GM19452 (cell line): ENCODE results near the gene ENOX2.

Experiments used
- ATAC-seq: cut with Tn5 transposase; IDR thresholded peaks from one replicate; pipeline ENCODE4 v1.9.1; 2021; ENCODE audit not compliant: unreplicated experiment

Gene ENOX2

DNA sequence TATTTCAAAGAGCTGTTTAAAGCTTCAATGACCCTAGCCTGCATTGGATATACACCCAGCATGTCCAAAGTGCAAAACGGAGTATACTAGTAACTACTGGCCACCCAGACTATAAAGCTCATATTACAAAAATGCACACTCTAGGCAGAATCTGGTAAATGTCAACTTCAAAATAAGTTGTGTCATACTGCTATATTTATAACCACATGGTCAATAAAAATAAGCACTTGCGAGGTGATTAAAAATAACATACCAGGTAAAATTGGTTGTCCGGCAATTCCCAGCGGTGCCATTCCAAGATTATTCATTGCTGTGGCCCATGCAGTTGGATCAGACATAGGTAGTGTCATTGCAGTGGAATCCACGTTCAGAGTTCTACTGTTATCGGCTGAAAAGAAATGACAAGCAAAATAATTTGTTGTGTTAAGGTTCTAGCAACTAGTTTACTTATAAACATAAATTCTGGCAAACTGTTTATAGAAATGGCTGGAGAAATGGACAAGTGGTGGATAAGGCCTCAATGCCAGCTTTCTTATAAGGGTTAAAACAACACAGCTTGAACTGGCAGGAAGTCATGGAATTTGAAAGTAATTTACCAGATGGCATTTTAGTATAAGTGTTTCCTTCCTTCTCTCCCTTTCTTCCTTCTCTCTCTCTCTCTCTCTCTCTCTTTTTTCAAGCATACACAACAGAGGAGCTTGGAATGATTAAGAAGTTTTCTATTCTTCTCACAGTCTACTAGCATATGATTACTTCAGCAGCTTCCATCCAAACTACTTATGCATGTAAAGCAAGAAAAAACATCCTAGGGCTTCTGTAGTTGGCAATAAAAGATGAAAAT, 199.9 kb downstream of the ENOX2 start:
- no peak for ATAC-seq

DNA sequence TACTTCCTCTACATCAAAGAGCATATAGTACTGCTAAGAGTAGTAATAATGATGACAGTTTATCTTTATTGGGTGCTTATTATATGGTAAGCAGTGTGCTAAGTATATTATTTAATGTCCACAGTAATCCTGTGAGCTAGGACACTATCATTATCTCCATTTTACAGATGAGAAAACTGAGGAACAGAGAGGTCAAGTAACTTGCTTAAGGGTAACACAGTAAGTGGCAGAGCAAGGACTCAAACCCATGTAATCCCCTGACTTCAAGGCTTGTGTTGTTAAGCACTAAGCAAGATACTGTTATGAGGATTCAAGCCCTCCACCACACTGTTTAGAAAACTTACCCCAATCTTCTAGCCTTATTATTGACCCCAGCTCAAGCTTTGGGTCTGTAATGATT, 202.4 kb downstream of the ENOX2 start:
- ATAC-seq: no peak

DNA sequence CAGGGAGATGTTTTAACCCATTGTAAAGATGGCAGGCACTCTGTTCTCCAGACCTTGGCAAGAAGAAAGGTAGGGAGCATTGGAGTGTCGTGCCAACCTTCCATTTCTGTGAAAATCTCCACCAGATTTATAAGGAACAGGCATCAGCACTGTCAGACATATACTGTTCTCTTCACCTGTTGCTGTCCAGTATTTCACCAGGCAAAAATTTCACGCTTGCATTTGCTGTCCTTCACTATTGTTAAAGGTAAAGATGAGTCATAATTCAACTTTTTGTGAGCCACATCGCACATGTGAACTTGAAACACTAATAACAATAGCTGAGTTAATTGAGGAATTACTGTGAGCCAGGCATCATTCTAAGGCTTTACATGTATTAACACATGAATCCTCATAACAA, 203.4 kb downstream of the ENOX2 start:
- ATAC-seq: no peak

DNA sequence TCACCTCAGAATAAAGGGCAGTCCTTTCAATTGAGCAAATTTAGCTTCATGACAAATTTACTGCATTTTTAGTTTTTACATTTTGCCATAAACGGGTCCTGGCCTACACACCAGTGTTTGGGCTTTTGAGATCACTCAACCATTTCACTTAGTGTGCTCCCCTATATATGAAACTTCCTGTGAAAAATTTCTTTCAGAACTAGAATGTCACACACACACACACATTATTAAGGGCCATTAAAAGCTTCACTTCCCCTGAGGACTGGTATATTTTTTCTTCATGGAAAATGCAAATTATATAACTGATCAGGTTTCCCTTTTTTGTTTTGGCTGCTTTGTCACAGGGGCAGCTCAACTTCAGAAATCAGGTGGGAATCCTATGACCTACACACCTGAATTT, 206.5 kb downstream of the ENOX2 start:
- ATAC-seq: no peak

- ATAC-seq: no peak
Measured at GRCh38 chrX:130695931-130696330, 207.1 kb downstream of the ENOX2 start.

DNA sequence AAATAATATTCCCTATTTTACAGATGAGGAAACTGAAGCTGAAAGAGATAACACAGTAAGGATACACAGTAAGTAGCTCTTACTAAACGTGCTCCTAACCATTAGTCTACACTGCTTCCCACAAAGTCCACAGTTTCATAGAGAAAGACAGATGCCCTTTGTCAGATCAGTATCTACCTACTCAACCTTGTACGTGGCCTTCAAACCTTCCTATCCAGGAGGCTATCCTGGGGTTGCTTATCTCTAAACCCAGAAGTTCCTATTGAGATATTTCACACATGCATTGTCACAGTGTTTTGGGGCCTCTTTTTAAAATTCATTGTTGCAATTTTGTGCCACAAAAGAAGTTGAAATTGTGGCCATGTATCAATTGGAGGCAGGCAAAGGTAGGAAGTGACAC, 208.0 kb downstream of the ENOX2 start:
- no peak for ATAC-seq

GRCh38 chrX:130691576-130691975, 211.4 kb downstream of the ENOX2 start:
- no peak for ATAC-seq

DNA sequence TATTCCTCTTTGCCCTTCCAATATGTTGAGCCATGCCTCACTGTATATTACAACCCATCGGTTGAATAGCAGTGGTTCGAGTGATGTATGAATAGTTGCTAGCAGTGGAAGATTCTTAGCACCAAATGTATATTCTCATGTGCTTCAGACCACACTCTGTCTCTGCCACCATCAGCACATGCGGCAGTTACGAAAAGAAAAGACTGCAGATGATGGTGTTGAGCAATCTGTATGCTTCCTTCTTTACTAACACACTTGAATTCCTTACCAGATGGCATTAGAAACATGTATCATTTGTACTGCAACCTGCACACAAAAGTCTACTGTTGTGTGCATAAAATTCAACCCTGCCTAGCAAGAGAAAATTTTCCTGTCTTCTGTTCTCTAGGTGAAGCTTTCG, 214.6 kb downstream of the ENOX2 start:
- no peak for ATAC-seq

GRCh38 chrX:130682990-130683389, 220.0 kb downstream of the ENOX2 start:
- no peak for ATAC-seq

GRCh38 chrX:130680164-130681035, 222.6 kb downstream of the ENOX2 start:
- no peak for ATAC-seq

- no peak for ATAC-seq
Measured at GRCh38 chrX:130676861-130677260, 226.1 kb downstream of the ENOX2 start.

GRCh38 chrX:130672214-130672613, 230.8 kb downstream of the ENOX2 start:
- ATAC-seq: no peak

DNA sequence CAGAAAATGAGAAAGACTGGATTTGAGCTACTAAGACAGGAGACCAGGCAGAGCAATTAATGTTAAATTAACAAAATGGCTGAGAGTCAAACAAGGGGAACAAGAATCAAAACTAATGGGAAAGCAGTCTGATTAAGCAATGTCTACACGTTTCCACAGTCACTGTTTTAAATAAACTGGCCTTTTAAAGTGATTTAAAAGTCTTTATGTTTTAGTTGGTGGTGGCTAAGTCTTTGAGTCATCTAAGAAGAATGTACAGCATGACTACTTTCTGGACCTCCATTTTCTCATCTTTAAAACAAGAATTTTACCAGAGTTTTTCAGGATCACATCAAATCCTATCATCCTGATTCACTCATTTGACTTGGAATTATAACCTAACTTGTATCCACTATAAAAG, 233.8 kb downstream of the ENOX2 start:
- ATAC-seq: no peak

DNA sequence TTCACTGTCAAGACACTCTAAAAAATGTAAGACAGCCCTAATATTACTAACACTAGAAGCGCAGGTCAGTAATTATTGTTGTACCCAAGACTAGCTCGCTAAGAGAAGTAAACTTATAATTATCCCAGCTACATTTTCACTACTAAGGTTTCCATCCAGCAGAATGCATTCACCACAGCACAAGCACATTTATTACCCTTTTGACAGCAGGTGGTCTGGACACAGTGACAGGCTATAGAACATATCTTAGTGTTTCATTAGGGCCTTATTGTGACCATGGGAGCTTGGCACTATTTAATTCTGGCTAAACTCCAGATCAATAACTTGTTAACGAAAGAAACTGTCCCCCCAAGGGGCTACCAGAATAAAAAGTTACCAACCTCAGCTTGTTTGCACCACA, 237.7 kb downstream of the ENOX2 start:
- no peak for ATAC-seq

DNA sequence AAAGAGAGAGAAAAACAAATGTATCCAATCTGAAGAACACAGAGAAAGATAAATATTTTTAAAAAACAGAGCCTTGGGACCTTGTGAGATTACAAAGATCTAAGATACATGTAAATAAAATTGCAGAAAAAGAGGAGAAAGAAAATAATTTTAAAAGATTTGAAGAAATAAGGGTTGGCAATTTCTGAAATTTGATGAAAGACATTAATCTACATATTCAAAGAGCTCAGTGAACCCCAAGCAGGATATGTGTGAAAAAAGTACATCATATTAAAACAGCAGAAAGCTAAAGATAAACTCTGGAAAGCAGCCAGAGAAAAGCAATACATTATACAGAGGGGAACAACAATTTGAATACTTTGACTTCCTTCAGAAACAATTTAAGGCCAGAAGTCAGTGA, 244.7 kb downstream of the ENOX2 start:
- no peak for ATAC-seq

- no peak for ATAC-seq
Measured at GRCh38 chrX:130654409-130654950, 248.5 kb downstream of the ENOX2 start.

DNA sequence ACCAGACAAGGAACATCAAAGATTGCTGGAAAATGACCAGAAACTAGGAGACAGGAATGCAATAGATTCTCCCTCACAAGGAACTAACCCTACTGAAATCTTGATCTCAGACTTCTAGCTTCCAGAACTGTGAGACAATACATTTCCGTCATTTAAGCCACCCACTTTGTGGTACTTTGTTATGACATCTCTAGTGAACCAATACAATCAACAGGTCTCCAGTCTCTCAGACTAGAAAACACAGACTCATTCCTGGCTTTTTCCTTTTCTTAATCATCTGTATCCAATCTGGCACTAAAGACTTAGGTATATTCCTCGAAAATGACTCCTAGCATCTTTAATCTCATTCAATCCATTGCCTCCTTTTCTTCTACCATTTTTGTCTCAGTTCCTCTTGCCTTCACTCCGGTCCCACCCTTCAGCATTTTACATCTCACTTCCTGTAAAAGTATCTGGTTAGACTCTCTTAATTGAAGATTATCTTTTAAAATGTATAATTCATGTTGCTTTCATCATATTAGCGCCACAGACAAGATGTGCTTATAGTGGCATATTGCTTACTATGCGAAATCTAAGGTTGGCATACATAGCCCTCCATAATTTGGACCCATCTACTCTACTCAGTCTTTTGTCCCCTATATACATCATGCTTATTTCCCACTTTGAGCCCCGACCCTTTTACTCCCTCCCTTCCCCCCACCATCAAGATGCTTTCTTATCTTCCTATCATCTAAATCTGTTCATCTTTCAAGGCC, 250.0 kb downstream of the ENOX2 start:
- ATAC-seq: no peak

GRCh38 chrX:130649738-130650137, 253.3 kb downstream of the ENOX2 start:
- no peak for ATAC-seq

DNA sequence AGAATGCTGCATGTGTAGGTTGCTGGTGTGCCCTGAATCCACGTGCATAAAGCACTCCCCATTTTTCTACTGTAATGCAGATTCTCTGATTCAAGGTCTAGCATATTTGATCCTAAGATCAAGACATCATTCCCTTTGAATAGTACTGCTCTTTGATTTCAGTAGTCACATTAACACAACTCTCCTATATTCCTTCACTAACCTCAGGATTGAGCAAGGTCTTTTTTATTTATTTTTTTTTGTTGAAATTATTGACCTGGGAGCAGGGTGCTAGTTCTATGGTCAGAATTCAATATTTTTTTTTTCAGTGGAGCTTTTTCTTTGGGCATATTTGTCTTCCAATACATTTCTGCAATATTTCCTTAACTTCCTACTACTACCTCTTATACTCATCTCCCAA, 255.5 kb downstream of the ENOX2 start:
- ATAC-seq: no peak

GRCh38 chrX:130645955-130646583, 256.9 kb downstream of the ENOX2 start:
- no peak for ATAC-seq

DNA sequence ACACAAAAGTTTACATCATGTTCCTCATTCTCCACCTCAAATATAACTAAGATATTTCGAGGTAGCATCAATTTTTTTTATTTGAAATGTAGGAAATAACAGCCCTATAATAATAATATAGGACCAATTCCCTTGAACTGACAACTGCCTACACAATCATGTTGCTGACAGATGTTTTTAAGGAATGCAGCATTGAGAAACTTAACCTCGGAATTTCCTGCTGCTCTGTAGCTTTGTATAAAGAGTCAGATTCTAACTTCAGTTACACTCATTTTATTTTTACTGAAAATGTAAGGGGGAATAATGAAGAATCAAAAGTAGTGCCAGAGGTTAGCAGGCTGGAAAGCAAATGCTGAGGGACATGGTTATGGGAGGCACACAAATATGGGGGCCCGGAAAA, 265.4 kb downstream of the ENOX2 start:
- no peak for ATAC-seq
